GM18907 (cell line): ENCODE measurements around the gene JAK1.

Source experiments
- ATAC-seq: cut with Tn5 transposase; IDR thresholded peaks from one replicate; pipeline ENCODE4 v1.9.1; 2021; ENCODE audit warnings: mild to moderate bottlenecking, moderate library complexity; ENCODE audit not compliant: unreplicated experiment

The JAK1 gene

DNA sequence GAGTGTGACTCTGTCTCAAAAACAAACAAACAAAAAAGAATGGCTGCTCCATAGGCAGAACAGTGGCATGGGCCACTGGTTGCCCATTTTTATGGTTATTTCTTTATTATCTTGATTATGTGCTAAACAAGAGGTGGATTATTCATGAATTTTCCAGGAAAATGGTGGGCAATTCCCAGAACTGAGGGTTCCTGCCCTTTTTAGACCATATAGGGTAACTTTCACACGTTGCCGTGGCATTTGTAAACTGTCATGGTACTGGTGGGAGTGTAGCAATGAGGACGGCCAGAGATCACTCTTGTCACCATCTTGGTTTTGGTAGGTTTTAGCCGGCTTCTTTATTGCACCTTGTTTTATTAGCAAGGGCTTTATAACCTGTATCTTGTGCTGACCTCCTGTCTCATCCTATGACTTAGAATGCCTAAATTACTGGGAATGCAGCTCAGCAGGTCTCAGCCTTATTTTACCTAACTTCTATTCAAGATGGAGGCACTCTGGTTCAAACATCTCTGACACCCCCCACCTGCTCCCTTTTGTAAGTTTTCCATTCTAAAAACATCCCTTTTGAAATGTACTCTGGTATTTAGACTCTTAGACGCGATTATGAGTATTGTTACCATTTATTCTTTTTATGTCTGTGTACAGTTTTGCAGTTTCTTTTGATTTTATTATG is 164.4 kb downstream of the JAK1 start:
- ATAC-seq, result no peak

DNA sequence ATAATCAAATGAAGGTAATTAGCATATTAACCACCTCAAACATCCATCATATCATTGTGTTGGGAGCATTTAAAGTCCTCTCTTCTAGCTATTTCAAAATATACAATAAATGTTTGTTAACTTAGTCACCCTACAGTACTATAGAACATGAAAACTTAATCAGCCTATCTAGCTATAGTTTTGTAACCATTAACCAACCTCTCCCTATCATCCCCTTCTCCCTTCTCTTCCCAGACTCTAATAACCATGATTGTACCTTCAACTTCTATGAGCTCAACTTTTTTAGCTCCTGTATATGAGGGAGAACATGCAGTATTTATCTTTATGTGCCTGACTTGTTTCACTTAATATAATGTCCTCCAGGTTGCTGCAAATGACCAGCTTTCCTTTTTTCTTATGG is 167.5 kb downstream of the JAK1 start:
- ATAC-seq, result no peak

DNA sequence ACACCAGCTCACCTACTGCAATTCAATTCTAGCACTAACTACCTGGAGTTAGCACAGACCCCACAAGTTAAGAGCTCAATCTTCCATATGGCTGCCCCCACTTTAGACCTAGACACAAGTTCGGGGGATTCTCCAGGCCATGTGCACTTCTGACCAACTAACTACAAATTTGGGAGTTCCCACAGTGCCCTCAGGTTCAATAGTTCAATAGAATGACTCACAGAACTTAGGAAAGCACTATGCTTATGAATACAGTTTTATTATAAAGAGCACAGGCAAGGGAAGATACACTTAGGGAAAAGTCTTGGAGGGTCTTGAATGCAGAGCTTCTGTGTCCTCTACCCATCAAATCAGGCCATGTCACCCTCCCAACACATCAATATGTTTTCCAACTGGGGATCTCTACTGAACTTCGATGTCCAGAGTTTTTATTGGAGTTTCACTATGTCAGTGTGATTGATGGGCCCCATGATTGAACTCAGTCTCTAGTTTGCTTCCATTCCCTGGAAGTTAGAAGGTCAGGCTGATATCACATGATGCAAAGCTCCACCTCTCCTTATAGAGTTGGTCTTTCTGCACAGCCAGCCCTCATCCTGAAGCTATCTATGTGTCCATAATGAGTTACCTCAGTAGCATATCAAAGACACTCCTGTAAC is 175.4 kb downstream of the JAK1 start:
- ATAC-seq, result no peak
